K562 (cell line): ENCODE results near the gene CHIC2. TPM values are rescaled to one million over a fixed set of nuclear protein-coding genes. Genes with fewer than 3 reads are reported as not detected.

Source experiments
- ATAC-seq: fragments of 200-7000 bp; cut with Tn5 transposase; 3 replicates; pipeline ENCODE4 v1.9.1; 2020; ENCODE audit warnings: moderate library complexity
- BruUV-seq: library from RNA; stranded (reverse); fragments of 400-500 nt; replicated peaks from 2 replicates; lab custom pipeline; 2021; lab: Mats Ljungman, UMichigan
- CTCF ChIA-PET: fragments of 300-600 bp; formaldehyde crosslinking; extraction: SDS; loops from one replicate; lab custom pipeline; 2021; ENCODE audit warnings: low intra/inter-chr PET ratio; lab: Yijun Ruan, JAX
- POLR2A ChIA-PET: fragments of 300-600, 350-650 bp; sonication (Branson Sonifier 250); formaldehyde crosslinking; extraction: SDS; loops from one replicate; lab custom pipeline; 2021; ENCODE audit warnings: antibody characterized with exemption, inconsistent platforms; lab: Yijun Ruan, JAX
- DNase-seq, 4 experiments: peaks; one replicate each; pipeline versions ENCODE4 v3.0.0 to v3.0.0-alpha.2; 2011 to 2018; ENCODE audit warnings: low spot score in 3 of 4, mixed read lengths in 3 of 4; ENCODE audit errors: extremely low read depth in 1 of 4
- FAIRE-seq: peaks from 2 replicates; lab custom pipeline; 2011; peaks lifted over from hg19 to GRCh38; lab: Jason Lieb, UNC
- H2AFZ ChIP-seq: 2 replicates; pipeline ENCODE4 v1.6.0; 2011; ENCODE audit warnings: low read depth, low read length, control low read depth, inconsistent platforms
- H3K27ac ChIP-seq: fragments of 200-600 bp; 3 replicates; pipeline ENCODE4 v1.8.0; 2011; ENCODE audit warnings: low read depth, mild to moderate bottlenecking, control low read depth, inconsistent platforms, low read length, moderate library complexity, mixed read lengths; ENCODE audit errors: extremely low read depth
- H3K27me3 ChIP-seq, 2 experiments: fragments of 300-600 bp in 1 of 2; 2 replicates in 1 of 2; 3 replicates in 1 of 2; pipeline versions ENCODE4 v1.6.0 to v1.8.0; 2011; ENCODE audit warnings: inconsistent platforms in 2 of 2, low read length in 2 of 2, mild to moderate bottlenecking in 1 of 2, mixed read lengths in 1 of 2, moderate library complexity in 1 of 2; ENCODE audit not compliant: control insufficient read depth in 2 of 2, insufficient read depth in 2 of 2
- H3K36me3 ChIP-seq: fragments of 300-600 bp; 3 replicates; pipeline ENCODE4 v1.8.0; 2011; ENCODE audit warnings: mild to moderate bottlenecking, low read length, inconsistent platforms; ENCODE audit not compliant: control insufficient read depth, insufficient read depth
- H3K4me1 ChIP-seq, 2 experiments: fragments of 200-600 bp in 1 of 2; replicated peaks in 1 of 2; 2 replicates in 1 of 2; 3 replicates in 1 of 2; pipeline versions ENCODE4 v1.5.1 to v1.8.0; 2011; ENCODE audit warnings: inconsistent platforms in 2 of 2, low read length in 2 of 2, mild to moderate bottlenecking in 1 of 2, mixed read lengths in 1 of 2, moderate library complexity in 1 of 2; ENCODE audit not compliant: control insufficient read depth in 2 of 2, insufficient read depth in 2 of 2
- H3K4me2 ChIP-seq: 2 replicates; pipeline ENCODE4 v1.6.1; 2011; ENCODE audit warnings: low read length, control low read depth, inconsistent platforms, mixed read lengths; ENCODE audit not compliant: insufficient read depth
- H3K4me3 ChIP-seq: fragments of 200-600 bp; sonication (generic), shearing (Covaris generic); 2 replicates; pipeline ENCODE4 v1.5.1; 2016; ENCODE audit warnings: control low read depth, inconsistent platforms
- H3K79me2 ChIP-seq: fragments of 200-600 bp; 3 replicates; pipeline ENCODE4 v1.8.0; 2011; ENCODE audit warnings: low read length, inconsistent platforms; ENCODE audit not compliant: control insufficient read depth, insufficient read depth
- H3K9ac ChIP-seq, 2 experiments: 2 replicates each; pipeline versions ENCODE4 v1.6.0 to v1.6.1; 2011; ENCODE audit warnings: low read depth in 2 of 2, low read length in 2 of 2, control low read depth in 1 of 2, inconsistent platforms in 1 of 2, mild to moderate bottlenecking in 1 of 2, mixed read lengths in 1 of 2; ENCODE audit not compliant: insufficient read depth in 1 of 2
- H3K9me1 ChIP-seq: one replicate; pipeline ENCODE4 v1.6.0; 2011; ENCODE audit warnings: inconsistent platforms, mild to moderate bottlenecking, low read length, moderate library complexity; ENCODE audit not compliant: control insufficient read depth, insufficient read depth
- H3K9me3 ChIP-seq: replicated peaks from 2 replicates; pipeline ENCODE4 v1.5.1; 2011; ENCODE audit warnings: low read depth, low read length, inconsistent platforms; ENCODE audit not compliant: control insufficient read depth, insufficient read depth
- H4K20me1 ChIP-seq: replicated peaks from 2 replicates; pipeline ENCODE4 v1.6.1; 2011; ENCODE audit warnings: low read length, inconsistent platforms, mixed read lengths; ENCODE audit not compliant: control insufficient read depth, insufficient read depth
- ARID2 ChIP-seq: fragments of 450-650 bp; IDR thresholded peaks from 2 replicates; pipeline ENCODE4 v1.6.1; 2017; ENCODE audit warnings: antibody characterized with exemption, mild to moderate bottlenecking
- DACH1 ChIP-seq: fragments of 450-650 bp; IDR thresholded peaks from 2 replicates; pipeline ENCODE4 v1.6.1; 2018; ENCODE audit not compliant: partially characterized antibody
- DMBX1 ChIP-seq: fragments of 250-450 bp; sonication (Bioruptor Pico); IDR thresholded peaks from 2 replicates; pipeline ENCODE4 v1.8.0; 2022; ENCODE audit warnings: inconsistent platforms, mild to moderate bottlenecking, moderate library complexity, borderline replicate concordance
- ELK1 ChIP-seq: sonication (generic); formaldehyde crosslinking; IDR thresholded peaks from 2 replicates; pipeline ENCODE4 v1.8.1; 2022; ENCODE audit warnings: missing genetic modification reagents
- FOXO4 ChIP-seq: fragments of 450-650 bp; formaldehyde crosslinking; IDR thresholded peaks from 2 replicates; pipeline ENCODE4 v1.4.0; 2020; ENCODE audit warnings: mild to moderate bottlenecking, moderate library complexity
- HDAC1 ChIP-seq, 2 experiments: fragments of 450-650 bp; IDR thresholded peaks; 2 replicates each; pipeline ENCODE4 v1.6.1; 2016 to 2017; ENCODE audit warnings: inconsistent platforms in 1 of 2, mild to moderate bottlenecking in 1 of 2, moderate library complexity in 1 of 2
- KAT2B ChIP-seq: IDR thresholded peaks from one replicate; pipeline ENCODE4 v1.6.1; 2012; ENCODE audit warnings: low read depth, mild to moderate bottlenecking, control low read depth, inconsistent platforms, low read length, moderate library complexity
- PKNOX1 ChIP-seq: fragments of 450-650 bp; IDR thresholded peaks from 2 replicates; pipeline ENCODE4 v1.6.1; 2016
- SREBF2 ChIP-seq: sonication (generic); formaldehyde crosslinking; IDR thresholded peaks from 2 replicates; pipeline ENCODE4 v1.4.0; 2020; ENCODE audit warnings: mild to moderate bottlenecking, missing genetic modification reagents
- SRSF7 ChIP-seq: fragments of 200-400 bp; formaldehyde crosslinking; optimal IDR thresholded peaks from 2 replicates; pipeline ENCODE3; 2017; ENCODE audit warnings: mild to moderate bottlenecking, low read depth, low read length
- ZNF121 ChIP-seq: sonication (generic); formaldehyde crosslinking; conservative IDR thresholded peaks from 2 replicates; pipeline ENCODE4 v1.8.0; 2022; ENCODE audit warnings: missing genetic modification reagents
- ZNF224 ChIP-seq: sonication (generic); formaldehyde crosslinking; IDR thresholded peaks from 2 replicates; pipeline ENCODE4 v1.8.0; 2022; ENCODE audit warnings: mild to moderate bottlenecking, missing genetic modification reagents
- ZNF239 ChIP-seq: fragments of 250-450 bp; sonication (Bioruptor Pico); IDR thresholded peaks from 2 replicates; pipeline ENCODE4 v1.4.0; 2020; ENCODE audit warnings: mild to moderate bottlenecking
- ZNF311 ChIP-seq: fragments of 250-450 bp; sonication (Bioruptor Pico); IDR thresholded peaks from 2 replicates; pipeline ENCODE4 v1.4.0; 2020; ENCODE audit warnings: mild to moderate bottlenecking, moderate library complexity
- ZNF408 ChIP-seq: fragments of 250-450 bp; sonication (Bioruptor Pico); IDR thresholded peaks from 2 replicates; pipeline ENCODE4 v1.4.0; 2020; ENCODE audit warnings: low read depth, mild to moderate bottlenecking, moderate library complexity
- ZNF507 ChIP-seq: conservative IDR thresholded peaks from 2 replicates; pipeline ENCODE4 v1.6.1; 2017; ENCODE audit warnings: missing genetic modification characterization, missing compliant biosample characterization
- WGBS: fragments of 100-300 bp; shearing (Covaris generic); methylation state at CpG from one replicate; pipeline ENCODE4 v1.1.6; 2016; ENCODE audit warnings: low coverage, mixed read lengths; ENCODE audit not compliant: insufficient coverage; ENCODE audit errors: missing lambda C conversion rate; 5-methylcytosine and 5-hydroxymethylcytosine counted together
- in situ Hi-C: fragments of 300-500 bp; cut with MboI; formaldehyde crosslinking; loops from 4 replicates; pipeline ENCODE4 v1.15.0; 2018; ENCODE audit warnings: inconsistent platforms, mixed read lengths
- intact Hi-C: fragments of 100-400 bp; cut with micrococcal nuclease; formaldehyde crosslinking; loops from 2 replicates; pipeline ENCODE4 v1.14.2; 2022
- polyA plus RNA-seq, 8 experiments: library from polyadenylated mRNA; depleted of rRNA in 4 of 8; stranded (reverse) in 5 of 8; unstranded in 3 of 8; fragments of >200 nt; fragmentation: Nextera tagmentation in 2 of 8; fragmentation: Illumina TruSeq in 1 of 8; extraction: Ambion mirVana in 2 of 8; extraction: Trizol in 1 of 8; gene quantifications; 2 replicates each; pipeline versions ENCODE4 v1.2.1 to v1.2.3, GENCODE V29; 2011 to 2014; ENCODE audit warnings: inconsistent platforms in 1 of 8, missing spikeins in 1 of 8
- total RNA-seq, 7 experiments: library from RNA; depleted of rRNA in 6 of 7; stranded (reverse); fragments of >200 nt in 6 of 7; fragmentation: Illumina TruSeq in 2 of 7; extraction: Trizol in 2 of 7; gene quantifications; 2 replicates each; pipeline versions ENCODE4 v1.2.1 to v1.2.3, GENCODE V29; 2011 to 2021; ENCODE audit warnings: low replicate concordance in 1 of 7

The CHIC2 gene
- total and polyA plus RNA-seq, 9 of the 15 experiments (the other 6 are each of a cell fraction or from before 2014, with no cell fraction given): 0.89 to 25.1 (median 12.1) TPM

- ATAC-seq: no peak
- no peaks in the 10 kb centered on the region for H3K9me1 ChIP-seq
- intact Hi-C loops: no loop called here
- in situ Hi-C loops: no loop called here
- no TSS peak for BruUV-seq
- H3K4me1 ChIP-seq: no peaks in the 10 kb centered on the region
- H4K20me1 ChIP-seq: no peaks in the 10 kb centered on the region
- TF ChIP-seq ZNF239 (CRISPR knock-in tag) (no peak), DMBX1 (CRISPR knock-in tag) (no peak), ZNF224 (CRISPR knock-in tag) (no peak), SREBF2 (CRISPR knock-in tag) (no peak), PKNOX1 (no peak), ZNF507 (tag) (no peak), FOXO4 (no peak), ARID2 (no peak), DACH1 (no peak), ZNF311 (CRISPR knock-in tag) (no peak), ZNF408 (CRISPR knock-in tag) (no peak), ELK1 (CRISPR knock-in tag) (no peak), HDAC1 (IDR thresholded peaks at IDR 0.05) (no peak), SRSF7 (no peak), KAT2B (no peak), ZNF121 (CRISPR knock-in tag) (no peak)
- no peaks in the 10 kb centered on the region for H3K79me2 ChIP-seq
- peaks cover 2 to 28% of the 10 kb centered on the region in 2 experiments; a peak in 4 of 5 replicates for H3K27me3 ChIP-seq
- no peak for FAIRE-seq
- no peak overlapping the region for H3K27ac ChIP-seq
- ChIA-PET CTCF (no interaction called here), POLR2A (no interaction called here)
- H3K9ac ChIP-seq: no peak overlapping the region
- DNase-seq: no peak
- WGBS: 0% methylated on average over 1 of the region's 1 CpG
- H3K36me3 ChIP-seq: no peaks in the 10 kb centered on the region
- H3K9me3 ChIP-seq: no peaks in the 10 kb centered on the region
- no peak overlapping the region for H2AFZ ChIP-seq
- H3K4me2 ChIP-seq: no peak overlapping the region
- H3K4me3 ChIP-seq: no peak overlapping the region
Observed at GRCh38 chr4:53961351-53961750, 103.1 kb downstream of the CHIC2 start.
